HepG2 (cell line): ENCODE results near the gene IL31. TPM values are rescaled to one million over a fixed set of nuclear protein-coding genes. Genes with fewer than 3 reads are reported as not detected.

ENCODE experiments used
- ATAC-seq: fragments of 200-7000 bp; cut with Tn5 transposase; 3 replicates; pipeline ENCODE4 v1.9.1; 2020; ENCODE audit warnings: mild to moderate bottlenecking, moderate library complexity
- BruUV-seq: library from RNA; stranded (reverse); fragments of 400-500 nt; replicated peaks from 2 replicates; lab custom pipeline; 2021; lab: Mats Ljungman, UMichigan
- CTCF ChIA-PET: fragments of 300-600 bp; formaldehyde crosslinking; extraction: SDS; loops from one replicate; lab custom pipeline; 2021; ENCODE audit warnings: low total read pairs, inconsistent platforms, low intra/inter-chr PET ratio; lab: Yijun Ruan, JAX
- POLR2A ChIA-PET: fragments of 350-600 bp; sonication (Branson Sonifier 250); formaldehyde crosslinking; loops from one replicate; lab custom pipeline; 2020; ENCODE audit warnings: antibody characterized with exemption, inconsistent platforms; lab: Yijun Ruan, JAX
- DNase-seq: peaks from one replicate; pipeline ENCODE4 v3.0.0-alpha.2; 2015; ENCODE audit warnings: low spot score
- FAIRE-seq: peaks from 3 replicates; lab custom pipeline; 2011; peaks lifted over from hg19 to GRCh38; lab: Jason Lieb, UNC
- H2AFZ ChIP-seq: one replicate; pipeline ENCODE4 v1.6.1; 2011; ENCODE audit warnings: low read length, inconsistent platforms
- H3K27ac ChIP-seq: fragments of 300-600 bp; 3 replicates; pipeline ENCODE4 v1.8.0; 2011; ENCODE audit warnings: mixed run types, mild to moderate bottlenecking, mixed read lengths, low read length, inconsistent platforms; ENCODE audit not compliant: insufficient read depth; ENCODE audit errors: extremely low read length
- H3K27me3 ChIP-seq, 2 experiments: fragments of 200-600 bp in 1 of 2; 2 replicates in 1 of 2; 3 replicates in 1 of 2; pipeline versions ENCODE4 v1.6.0 to v1.8.0; 2011; ENCODE audit warnings: low read length in 2 of 2, mild to moderate bottlenecking in 2 of 2, moderate library complexity in 2 of 2, inconsistent platforms in 1 of 2; ENCODE audit not compliant: insufficient read depth in 2 of 2, control insufficient read depth in 1 of 2
- H3K36me3 ChIP-seq, 2 experiments: fragments of 200-600 bp in 1 of 2; replicated peaks in 1 of 2; 2 replicates in 1 of 2; 3 replicates in 1 of 2; pipeline versions ENCODE4 v1.5.1 to v1.8.0; 2011; ENCODE audit warnings: low read length in 2 of 2, inconsistent platforms in 1 of 2; ENCODE audit not compliant: insufficient read depth in 2 of 2, control insufficient read depth in 1 of 2
- H3K4me1 ChIP-seq: 2 replicates; pipeline ENCODE4 v1.5.1; 2012; ENCODE audit warnings: low read length, inconsistent platforms; ENCODE audit not compliant: insufficient read depth
- H3K4me2 ChIP-seq: 2 replicates; pipeline ENCODE4 v1.6.0; 2011; ENCODE audit warnings: low read depth, low read length, inconsistent platforms
- H3K4me3 ChIP-seq, 3 experiments: fragments of 200-600 bp in 1 of 3; sonication (generic), shearing (Covaris generic) in 1 of 3; replicated peaks in 1 of 3; 2 replicates each; pipeline ENCODE4 v1.5.1; 2011 to 2016; ENCODE audit warnings: low read length in 3 of 3, inconsistent platforms in 2 of 3, low read depth in 2 of 3, mild to moderate bottlenecking in 2 of 3, control low read depth in 1 of 3, mixed read lengths in 1 of 3; ENCODE audit not compliant: insufficient read depth in 1 of 3
- H3K79me2 ChIP-seq: one replicate; pipeline ENCODE4 v1.6.1; 2011; ENCODE audit warnings: low read length, inconsistent platforms; ENCODE audit not compliant: insufficient read depth
- H3K9ac ChIP-seq: 2 replicates; pipeline ENCODE4 v1.6.0; 2011; ENCODE audit warnings: mild to moderate bottlenecking, low read depth, low read length, inconsistent platforms; ENCODE audit not compliant: insufficient read depth
- H3K9me3 ChIP-seq: 2 replicates; pipeline ENCODE4 v1.5.1; 2012; ENCODE audit warnings: mild to moderate bottlenecking, low read length
- H4K20me1 ChIP-seq: 2 replicates; pipeline ENCODE4 v1.6.0; 2011; ENCODE audit warnings: inconsistent platforms, mild to moderate bottlenecking, low read length, moderate library complexity; ENCODE audit not compliant: insufficient read depth
- BHLHE40 ChIP-seq: IDR thresholded peaks from 2 replicates; pipeline ENCODE4 v1.6.1; 2011; ENCODE audit warnings: low read length, improper control_type of control experiment
- GABPA ChIP-seq, 2 experiments: IDR thresholded peaks; 2 replicates each; pipeline ENCODE4 v1.6.1; 2011 to 2016; ENCODE audit warnings: low read depth in 2 of 2, low read length in 1 of 2, missing biosample characterization in 1 of 2, missing genetic modification characterization in 1 of 2
- HOXA7 ChIP-seq: sonication (generic); formaldehyde crosslinking; IDR thresholded peaks from 2 replicates; pipeline ENCODE4 v1.8.1; 2022; ENCODE audit warnings: mild to moderate bottlenecking, missing genetic modification reagents, moderate library complexity
- NFE2L2 ChIP-seq: fragments of 150-350 bp; IDR thresholded peaks from 2 replicates; pipeline ENCODE4 v1.6.1; 2014; ENCODE audit warnings: low read length
- SAP130 ChIP-seq: IDR thresholded peaks from 2 replicates; pipeline ENCODE4 v1.6.1; 2016; ENCODE audit warnings: low read depth
- ZC3H13 ChIP-seq: sonication (generic); formaldehyde crosslinking; IDR thresholded peaks from 2 replicates; pipeline ENCODE4 v1.8.1; 2023; ENCODE audit warnings: mild to moderate bottlenecking, missing genetic modification reagents, moderate library complexity
- ZNF232 ChIP-seq: sonication (generic); formaldehyde crosslinking; IDR thresholded peaks from 2 replicates; pipeline ENCODE4 v1.4.0; 2020; ENCODE audit warnings: missing genetic modification reagents, borderline replicate concordance
- ZNF3 ChIP-seq: IDR thresholded peaks from 2 replicates; pipeline ENCODE4 v1.7.0; 2017; ENCODE audit warnings: inconsistent platforms
- WGBS: methylation state at CpG from one replicate; pipeline ENCODE4 v1.1.6; 2017; ENCODE audit warnings: low lambda C conversion rate; 5-methylcytosine and 5-hydroxymethylcytosine counted together
- in situ Hi-C: cut with HindIII; loops from 2 replicates; pipeline ENCODE4 v1.10.0; 2017; ENCODE audit warnings: low pct_unique_long_range_greater_than_20kb; ENCODE audit not compliant: extremely low pct_ligation_motif_present
- intact Hi-C: fragments of 100-400 bp; cut with micrococcal nuclease; formaldehyde crosslinking; loops from one replicate; pipeline ENCODE4 v1.10.0; 2022; ENCODE audit not compliant: unreplicated experiment
- polyA plus RNA-seq, 8 experiments: library from polyadenylated mRNA; depleted of rRNA in 3 of 8; stranded (reverse) in 7 of 8; unstranded in 1 of 8; fragments of >200 nt; fragmentation: Illumina TruSeq in 4 of 8; extraction: Trizol in 4 of 8; gene quantifications; 2 replicates each; pipeline versions ENCODE4 v1.2.1 to v1.2.3, GENCODE V29; 2011 to 2016; ENCODE audit warnings: low read depth in 4 of 8, missing spikeins in 1 of 8, mixed read lengths in 1 of 8; ENCODE audit not compliant: insufficient read depth in 1 of 8
- total RNA-seq, 5 experiments: library from RNA; depleted of rRNA; stranded (reverse); fragments of >200 nt; fragmentation: Illumina TruSeq; extraction: Trizol; gene quantifications; 2 replicates each; pipeline ENCODE4 v1.2.3, GENCODE V29; 2016; ENCODE audit warnings: low read depth in 1 of 5
- TF ChIP-seq, protein P1 (sequence below): sonication (generic); formaldehyde crosslinking; IDR thresholded peaks from 2 replicates; pipeline ENCODE4 v1.8.1; 2023; ENCODE audit warnings: mild to moderate bottlenecking, missing genetic modification reagents, borderline replicate concordance
- TF ChIP-seq, protein P2 (sequence below): sonication (generic); formaldehyde crosslinking; IDR thresholded peaks from 2 replicates; pipeline ENCODE4 v1.4.0; 2020; ENCODE audit warnings: missing genetic modification reagents
- TF ChIP-seq, protein P3 (sequence below), 2 experiments: sonication (generic) in 1 of 2; formaldehyde crosslinking in 1 of 2; IDR thresholded peaks; 2 replicates each; pipeline versions ENCODE4 v1.4.0 to v1.6.1; 2018 to 2020; ENCODE audit warnings: missing genetic modification reagents in 2 of 2, borderline replicate concordance in 1 of 2, low read depth in 1 of 2, mild to moderate bottlenecking in 1 of 2, missing biosample characterization in 1 of 2

The IL31 gene
- total and polyA plus RNA-seq, 2 of the 13 experiments (the other 11 are each of a cell fraction or from before 2014, with no cell fraction given), result not detected

DNA sequence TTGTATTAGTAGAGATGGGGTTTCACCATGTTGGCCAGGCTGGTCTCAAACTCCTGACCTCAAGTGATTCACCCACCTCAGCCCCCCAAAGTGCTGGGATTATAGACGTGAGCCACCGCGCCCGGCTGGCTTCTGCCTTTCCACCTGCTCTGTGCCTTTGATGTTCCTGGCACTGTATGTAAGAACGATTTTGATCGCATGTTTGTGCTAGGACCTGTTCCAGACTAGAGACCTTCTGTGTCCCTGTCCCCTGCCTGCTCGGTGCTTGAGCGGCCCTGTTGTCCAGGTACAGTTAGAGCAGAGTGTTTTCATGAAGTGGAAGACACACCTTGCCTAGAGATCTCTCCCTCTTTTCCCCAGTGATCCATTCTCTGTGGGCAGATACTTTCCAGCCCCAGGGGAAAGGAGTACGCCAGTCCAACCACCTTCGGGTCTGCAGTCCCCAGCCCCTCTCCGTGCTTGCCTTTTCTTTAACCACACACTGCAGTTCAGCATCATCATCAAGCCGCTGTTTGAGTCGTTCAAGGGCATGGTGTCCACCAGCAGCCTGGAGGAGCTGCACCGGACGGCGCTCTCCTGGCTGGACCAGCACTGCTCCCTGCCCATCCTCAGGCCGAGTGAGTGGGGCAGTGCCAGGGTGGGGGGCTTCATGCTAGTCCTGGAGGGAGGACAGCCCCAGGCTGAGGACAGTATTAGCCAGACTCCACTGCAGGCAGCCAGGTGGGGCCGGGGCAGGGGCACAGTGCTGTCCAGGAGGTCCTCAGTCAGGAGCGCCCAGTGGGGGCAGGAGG lies 33.4 kb downstream of the IL31 start (continued):
- TF ChIP-seq GABPA (IDR thresholded peaks at IDR 0.05; ENCODE audit: low read depth, low read length), result no peak
- no peak for TF ChIP-seq GABPA (CRISPR knock-in tag; IDR thresholded peaks at IDR 0.05; ENCODE audit: low read depth)
- TF ChIP-seq NFE2L2, result no peak
- TF ChIP-seq ZC3H13 (CRISPR knock-in tag), result no peak
- TF ChIP-seq ZNF232, result no peak
- TF ChIP-seq ZNF3 (CRISPR knock-in tag), result no peak
- TF ChIP-seq SAP130 (CRISPR knock-in tag), result no peak

DNA sequence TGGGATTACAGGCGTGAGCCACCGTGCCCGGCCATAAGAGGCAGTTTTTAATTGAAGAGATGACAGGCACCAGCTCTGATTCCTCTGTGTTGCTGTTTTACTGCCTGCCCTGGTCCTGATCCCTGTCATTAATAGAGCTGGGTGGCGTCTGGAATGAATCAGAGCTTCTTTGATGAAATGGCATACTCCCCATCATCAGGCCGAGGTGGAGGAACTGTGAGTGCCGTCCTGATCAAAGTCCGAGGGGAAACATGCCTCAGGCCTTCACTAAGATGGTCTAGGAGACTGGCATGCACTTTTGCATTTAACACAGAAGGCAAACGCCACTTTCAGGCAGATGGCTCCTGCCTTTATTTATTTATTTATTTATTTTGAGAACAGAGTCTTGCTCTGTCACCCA lies 34.1 kb downstream of the IL31 start:
- TF ChIP-seq, protein P1, sequence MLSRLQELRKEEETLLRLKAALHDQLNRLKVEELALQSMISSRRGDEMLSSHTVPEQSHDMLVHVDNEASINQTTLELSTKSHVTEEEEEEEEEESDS (CRISPR knock-in tag), result no peak
- TF ChIP-seq, protein P2, sequence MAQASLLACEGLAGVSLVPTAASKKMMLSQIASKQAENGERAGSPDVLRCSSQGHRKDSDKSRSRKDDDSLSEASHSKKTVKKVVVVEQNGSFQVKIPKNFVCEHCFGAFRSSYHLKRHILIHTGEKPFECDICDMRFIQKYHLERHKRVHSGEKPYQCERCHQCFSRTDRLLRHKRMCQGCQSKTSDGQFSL (CRISPR knock-in tag), result no peak
- TF ChIP-seq, protein P3, sequence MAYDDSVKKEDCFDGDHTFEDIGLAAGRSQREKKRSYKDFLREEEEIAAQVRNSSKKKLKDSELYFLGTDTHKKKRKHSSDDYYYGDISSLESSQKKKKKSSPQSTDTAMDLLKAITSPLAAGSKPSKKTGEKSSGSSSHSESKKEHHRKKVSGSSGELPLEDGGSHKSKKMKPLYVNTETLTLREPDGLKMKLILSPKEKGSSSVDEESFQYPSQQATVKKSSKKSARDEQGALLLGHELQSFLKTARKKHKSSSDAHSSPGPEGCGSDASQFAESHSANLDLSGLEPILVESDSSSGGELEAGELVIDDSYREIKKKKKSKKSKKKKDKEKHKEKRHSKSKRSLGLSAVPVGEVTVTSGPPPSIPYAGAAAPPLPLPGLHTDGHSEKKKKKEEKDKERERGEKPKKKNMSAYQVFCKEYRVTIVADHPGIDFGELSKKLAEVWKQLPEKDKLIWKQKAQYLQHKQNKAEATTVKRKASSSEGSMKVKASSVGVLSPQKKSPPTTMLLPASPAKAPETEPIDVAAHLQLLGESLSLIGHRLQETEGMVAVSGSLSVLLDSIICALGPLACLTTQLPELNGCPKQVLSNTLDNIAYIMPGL (CRISPR knock-in tag; IDR thresholded peaks at IDR 0.05; ENCODE audit: borderline replicate concordance in 1 of 2, low read depth in 1 of 2), result no peak
- no peak for TF ChIP-seq HOXA7
- no peak for TF ChIP-seq BHLHE40
- TF ChIP-seq ZNF232, result no peak
- TF ChIP-seq, all 625 proteins: peak for 0
- Histone ChIP-seq H3K4me3 (no peak overlapping the region), H3K27ac (no peak overlapping the region), H3K79me2 (no peaks in the 10 kb centered on the region), H2AFZ (no peak overlapping the region), H3K27me3 (no peaks in the 10 kb centered on the region), H3K4me2 (no peak overlapping the region), H3K9ac (no peak overlapping the region), H4K20me1 (no peaks in the 10 kb centered on the region), H3K4me1 (no peaks in the 10 kb centered on the region), H3K9me3 (no peaks in the 10 kb centered on the region), H3K36me3 (peaks cover 11 to 13% of the 10 kb centered on the region in 2 experiments; a peak in 2 of 5 replicates)
- FAIRE-seq (no peak), ATAC-seq (no peak), DNase-seq (no peak)
- in situ Hi-C loops, result loop anchor here (5.0 kb wide), 1 partner anchor 57 kb away; no protein-coding TSS in a partner anchor
- ChIA-PET POLR2A (no interaction called here), CTCF (no interaction called here)
- intact Hi-C loops, result no loop called here
- no TSS peak for BruUV-seq
- 94% methylated on average over 6 of the region's 8 CpGs for WGBS
